Type B pancreatic cell (in vitro differentiated cells): Measurements from ENCODE around the gene TCL1A. TPM values are rescaled to one million over a fixed set of nuclear protein-coding genes. Genes with fewer than 3 reads are reported as not detected.
"Not testable (repeated sequence)": the region's sequence is repeated elsewhere in the genome, so short reads cannot be mapped to it uniquely, and the experiment has no call there.

ENCODE experiments used
- DNase-seq: peaks from one replicate; pipeline ENCODE4 v3.0.0; 2021; ENCODE audit warnings: mixed read lengths; ENCODE audit not compliant: unreplicated experiment; ENCODE audit errors: extremely low spot score
- H3K27ac Mint-ChIP-seq: 2 replicates; pipeline ENCODE4 v1.8.0; 2021; ENCODE audit warnings: mild to moderate bottlenecking, mixed read lengths
- H3K27me3 Mint-ChIP-seq: 2 replicates; pipeline ENCODE4 v1.8.0; 2021; ENCODE audit warnings: mixed read lengths
- H3K36me3 Mint-ChIP-seq: 2 replicates; pipeline ENCODE4 v1.8.0; 2021; ENCODE audit warnings: mixed read lengths
- H3K4me1 Mint-ChIP-seq: one replicate; pipeline ENCODE4 v1.8.0; 2021; ENCODE audit warnings: mixed read lengths; ENCODE audit not compliant: unreplicated experiment
- H3K4me3 Mint-ChIP-seq: 2 replicates; pipeline ENCODE4 v1.8.0; 2021; ENCODE audit warnings: mild to moderate bottlenecking, mixed read lengths
- H3K9me3 Mint-ChIP-seq: 2 replicates; pipeline ENCODE4 v1.8.0; 2021; ENCODE audit warnings: mixed read lengths
- CTCF ChIP-seq: fragments of 200-600 bp; sonication (generic); conservative IDR thresholded peaks from 2 replicates; pipeline ENCODE4 v1.5.0; 2021; ENCODE audit warnings: antibody characterized with exemption, mild to moderate bottlenecking
- total RNA-seq: library from RNA; stranded (reverse); gene quantifications from 2 replicates; pipeline ENCODE4 v1.2.1, GENCODE V29; 2021; ENCODE audit warnings: low replicate concordance

Gene TCL1A
- total RNA-seq, 1 donor from 2014 or later: not detected

- DNase-seq: no peak
- Mint-ChIP-seq H3K27me3 (peaks cover 29% of the 10 kb centered on the region), H3K4me1 (peaks cover 17% of the 10 kb centered on the region), H3K36me3 (no peaks in the 10 kb centered on the region), H3K9me3 (no peaks in the 10 kb centered on the region), H3K4me3 (no peak overlapping the region), H3K27ac (no peak overlapping the region)
- no peak for TF ChIP-seq CTCF
Measured at GRCh38 chr14:95668235-95668772, 45.6 kb downstream of the TCL1A start.

GRCh38 chr14:95667249-95667693 lies 46.7 kb downstream of the TCL1A start:
- Mint-ChIP-seq H3K9me3 (no peaks in the 10 kb centered on the region), H3K27ac (no peak overlapping the region), H3K36me3 (no peaks in the 10 kb centered on the region), H3K4me1 (peaks cover 22% of the 10 kb centered on the region), H3K4me3 (no peak overlapping the region), H3K27me3 (peaks cover 24% of the 10 kb centered on the region)
- TF ChIP-seq CTCF: no peak
- DNase-seq: no peak

GRCh38 chr14:95666450-95666849 lies 47.5 kb downstream of the TCL1A start:
- Mint-ChIP-seq H3K9me3 (no peaks in the 10 kb centered on the region), H3K4me1 (peaks cover 22% of the 10 kb centered on the region), H3K36me3 (no peaks in the 10 kb centered on the region), H3K27ac (no peak overlapping the region), H3K27me3 (peaks cover 23% of the 10 kb centered on the region), H3K4me3 (no peak overlapping the region)
- no peak for DNase-seq
- no peak for TF ChIP-seq CTCF

GRCh38 chr14:95665530-95665929 lies 48.4 kb downstream of the TCL1A start:
- peak; percentile 50 for TF ChIP-seq CTCF
- Mint-ChIP-seq H3K27me3 (peaks cover 22% of the 10 kb centered on the region), H3K4me1 (peaks cover 31% of the 10 kb centered on the region)
- H3K4me3 Mint-ChIP-seq, H3K36me3 Mint-ChIP-seq, H3K27ac Mint-ChIP-seq, DNase-seq, H3K9me3 Mint-ChIP-seq: not testable (repeated sequence)

GRCh38 chr14:95664546-95664945 lies 49.4 kb downstream of the TCL1A start:
- peaks cover 35% of the 10 kb centered on the region for H3K4me1 Mint-ChIP-seq
- no peak for DNase-seq
- H3K9me3 Mint-ChIP-seq: no peaks in the 10 kb centered on the region
- H3K27ac Mint-ChIP-seq: no peak overlapping the region
- no peak for TF ChIP-seq CTCF
- peaks cover 15% of the 10 kb centered on the region for H3K27me3 Mint-ChIP-seq
- no peak overlapping the region for H3K4me3 Mint-ChIP-seq
- no peaks in the 10 kb centered on the region for H3K36me3 Mint-ChIP-seq

GRCh38 chr14:95664066-95664465 lies 49.9 kb downstream of the TCL1A start:
- no peaks in the 10 kb centered on the region for H3K36me3 Mint-ChIP-seq
- no peak overlapping the region for H3K4me3 Mint-ChIP-seq
- no peaks in the 10 kb centered on the region for H3K9me3 Mint-ChIP-seq
- DNase-seq: no peak
- H3K4me1 Mint-ChIP-seq: peaks cover 35% of the 10 kb centered on the region
- H3K27me3 Mint-ChIP-seq: peaks cover 14% of the 10 kb centered on the region
- TF ChIP-seq CTCF: no peak
- no peak overlapping the region for H3K27ac Mint-ChIP-seq
